HEK293T (cell line): ENCODE results near the gene ATG12.

ENCODE experiments used
- FOXK2 ChIP-seq: fragments of 450-650 bp; IDR thresholded peaks from 2 replicates; pipeline ENCODE4 v1.6.1; 2016; ENCODE audit warnings: mild to moderate bottlenecking
- L3MBTL2 ChIP-seq: fragments of 450-650 bp; conservative IDR thresholded peaks from 2 replicates; pipeline ENCODE4 v1.6.1; 2016; ENCODE audit warnings: mild to moderate bottlenecking
- SP1 ChIP-seq: fragments of 450-650 bp; IDR thresholded peaks from 2 replicates; pipeline ENCODE4 v1.6.1; 2017
- TARDBP ChIP-seq: fragments of 450-650 bp; IDR thresholded peaks from 2 replicates; pipeline ENCODE4 v1.6.1; 2016
- TF ChIP-seq, protein P1 (sequence below): fragments of 450-650 bp; IDR thresholded peaks from 2 replicates; pipeline ENCODE4 v1.6.1; 2016

DNA sequence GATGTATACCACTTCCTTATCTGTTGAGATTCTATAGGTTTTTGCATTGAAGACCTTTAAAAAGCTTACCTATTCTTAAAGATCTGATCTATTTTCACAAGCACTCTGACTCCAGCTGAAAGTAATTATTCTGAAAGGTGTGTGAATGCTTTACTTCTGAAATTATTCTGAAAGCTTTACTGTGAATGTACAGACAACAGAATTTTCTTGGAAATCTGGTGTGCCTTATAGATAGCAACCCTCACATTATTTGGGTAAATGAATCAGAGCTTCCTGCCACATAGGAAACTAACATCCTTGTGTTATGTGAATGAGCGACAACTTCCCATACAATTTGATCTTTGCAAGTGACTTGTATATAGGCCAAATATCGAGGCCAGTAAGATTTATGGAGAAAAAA, 31.4 kb downstream of the ATG12 start:
- TF ChIP-seq L3MBTL2 (no peak), TARDBP (no peak), FOXK2 (no peak), SP1 (no peak)
- TF ChIP-seq, protein P1, sequence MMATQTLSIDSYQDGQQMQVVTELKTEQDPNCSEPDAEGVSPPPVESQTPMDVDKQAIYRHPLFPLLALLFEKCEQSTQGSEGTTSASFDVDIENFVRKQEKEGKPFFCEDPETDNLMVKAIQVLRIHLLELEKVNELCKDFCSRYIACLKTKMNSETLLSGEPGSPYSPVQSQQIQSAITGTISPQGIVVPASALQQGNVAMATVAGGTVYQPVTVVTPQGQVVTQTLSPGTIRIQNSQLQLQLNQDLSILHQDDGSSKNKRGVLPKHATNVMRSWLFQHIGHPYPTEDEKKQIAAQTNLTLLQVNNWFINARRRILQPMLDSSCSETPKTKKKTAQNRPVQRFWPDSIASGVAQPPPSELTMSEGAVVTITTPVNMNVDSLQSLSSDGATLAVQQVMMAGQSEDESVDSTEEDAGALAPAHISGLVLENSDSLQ: no peak
